ENCODE measurements around the gene ZAP70.
A peak's percentile ranks its signal among the peaks of the same experiment; 100 is the strongest.
"Not testable (repeated sequence)": the region's sequence is repeated elsewhere in the genome, so short reads cannot be mapped to it uniquely, and the experiment has no call there.

The ZAP70 gene

DNA sequence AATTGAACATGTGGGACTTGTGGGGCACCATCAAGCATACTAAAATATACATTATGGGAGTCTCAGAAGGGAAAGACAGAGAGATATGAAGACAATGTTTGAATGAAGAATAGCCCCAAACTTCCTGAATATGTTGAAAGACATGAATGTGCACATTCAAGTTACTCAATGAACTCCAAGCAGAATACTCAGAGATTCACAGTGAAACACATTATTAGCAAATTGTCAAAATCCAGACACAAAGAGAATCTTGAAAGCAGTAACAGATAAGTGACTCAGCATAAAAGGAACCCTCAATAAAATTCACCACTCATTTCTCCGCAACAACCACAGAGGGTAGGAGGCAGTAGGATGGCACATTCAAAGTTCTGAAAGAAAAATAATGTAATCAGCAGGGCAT, 35.1 kb upstream of the ZAP70 start:
- TF ChIP-seq CTCF (IDR thresholded peaks at IDR 0.05; ENCODE audit: low read depth, low read length, missing control alignments), result no peak
- DNase-seq (ENCODE audit: low read depth), result no peak
- H3K4me3 ChIP-seq (ENCODE audit: low read depth, low read length), result no peak overlapping the region

DNA sequence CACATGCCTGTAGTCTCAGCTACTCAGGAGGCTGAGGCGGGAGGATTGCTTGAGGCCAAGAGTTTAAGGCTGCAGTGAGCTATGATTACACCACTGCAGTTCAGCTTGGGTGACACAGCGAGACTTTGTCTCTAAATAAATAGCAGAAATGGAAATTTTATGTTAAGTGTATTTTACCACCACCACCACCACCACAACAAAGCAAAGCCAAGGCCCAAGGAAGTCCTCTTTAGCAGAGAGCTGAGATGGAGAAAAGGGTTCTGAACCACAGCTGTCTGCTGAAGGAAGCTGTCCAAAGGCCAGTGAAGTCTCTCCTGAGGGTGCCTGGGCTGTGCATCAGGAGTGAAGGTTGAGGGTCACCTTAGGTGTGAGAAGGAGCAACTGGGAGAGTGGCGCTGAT, 26.1 kb upstream of the ZAP70 start:
- DNase-seq (ENCODE audit: low read depth), result not testable (repeated sequence)

DNA sequence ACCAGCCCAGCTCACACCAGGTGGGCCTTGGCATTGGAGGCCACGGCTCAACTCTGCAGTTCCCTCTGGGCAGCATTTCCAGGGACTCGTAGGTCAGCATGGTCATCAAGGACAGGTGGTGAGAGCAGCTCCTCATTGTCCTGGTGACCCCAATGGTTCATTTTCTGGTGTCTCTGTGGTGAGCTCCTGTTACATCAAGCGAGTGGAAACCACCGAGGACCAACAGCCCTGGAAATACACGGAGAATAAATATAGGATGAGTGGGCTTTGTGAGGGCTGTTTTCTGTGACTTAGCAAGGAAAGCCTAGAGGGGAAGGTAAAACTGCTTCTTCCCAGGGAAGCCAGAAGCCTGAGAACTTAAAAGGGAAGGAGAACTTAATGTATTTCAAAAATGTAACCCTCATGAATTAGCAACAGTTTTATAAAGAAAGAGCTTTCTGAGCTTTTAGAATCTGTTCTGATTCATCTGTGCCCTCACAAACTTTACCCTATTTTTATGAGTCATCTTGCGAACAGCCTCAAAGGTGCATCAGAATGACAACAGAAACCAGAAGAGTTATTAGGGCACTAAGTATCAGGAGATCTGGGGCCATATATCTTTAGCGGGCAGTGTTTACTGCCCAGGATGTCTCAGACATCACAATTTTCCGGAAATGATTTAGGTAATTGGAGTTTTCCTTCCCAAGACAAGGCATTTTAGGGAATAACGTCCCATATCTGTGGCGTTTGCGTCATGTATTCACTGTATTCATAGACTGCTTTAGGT, 25.1 kb upstream of the ZAP70 start:
- H3K4me3 ChIP-seq (ENCODE audit: low read depth, low read length), result no peak overlapping the region
- no peak for TF ChIP-seq CTCF (IDR thresholded peaks at IDR 0.05; ENCODE audit: low read depth, low read length, missing control alignments)
- no peak for DNase-seq (ENCODE audit: low read depth)

More for the DNA sequence above, 26.1 kb upstream of the ZAP70 start:
- not testable (repeated sequence) for H3K4me3 ChIP-seq (ENCODE audit: low read depth, low read length)

GRCh38 chr2:97691166-97691565, 22.2 kb upstream of the ZAP70 start:
- H3K4me3 ChIP-seq (ENCODE audit: low read depth, low read length), result no peak overlapping the region
- TF ChIP-seq CTCF (IDR thresholded peaks at IDR 0.05; ENCODE audit: low read depth, low read length, missing control alignments), result no peak
- DNase-seq (ENCODE audit: low read depth), result no peak

GRCh38 chr2:97693476-97693875, 19.9 kb upstream of the ZAP70 start:
- no peak overlapping the region for H3K4me3 ChIP-seq (ENCODE audit: low read depth, low read length)
- no peak for TF ChIP-seq CTCF (IDR thresholded peaks at IDR 0.05; ENCODE audit: low read depth, low read length, missing control alignments)
- DNase-seq (ENCODE audit: low read depth), result no peak

DNA sequence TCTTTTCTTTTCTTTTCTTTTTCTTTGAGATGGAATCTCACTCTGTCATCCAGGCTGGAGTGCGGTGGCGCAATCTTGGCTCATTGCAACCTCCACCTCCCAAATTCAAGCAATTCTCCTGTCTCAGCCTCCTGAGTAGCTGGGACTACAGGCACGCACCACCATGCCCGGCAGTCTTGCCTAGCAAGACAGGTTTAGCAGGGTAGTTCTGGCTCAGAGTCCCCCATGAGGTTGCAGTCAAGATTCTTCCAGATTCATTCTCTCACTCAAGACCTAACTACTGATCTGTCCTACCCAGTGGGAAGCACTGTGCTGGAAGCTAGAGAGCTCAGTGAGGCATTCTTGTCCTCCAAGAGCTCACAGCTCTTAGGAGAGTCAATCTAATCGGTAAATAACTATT, 17.6 kb upstream of the ZAP70 start:
- no peak for DNase-seq (ENCODE audit: low read depth)
- no peak overlapping the region for H3K4me3 ChIP-seq (ENCODE audit: low read depth, low read length)
- TF ChIP-seq CTCF (IDR thresholded peaks at IDR 0.05; ENCODE audit: low read depth, low read length, missing control alignments), result no peak

DNA sequence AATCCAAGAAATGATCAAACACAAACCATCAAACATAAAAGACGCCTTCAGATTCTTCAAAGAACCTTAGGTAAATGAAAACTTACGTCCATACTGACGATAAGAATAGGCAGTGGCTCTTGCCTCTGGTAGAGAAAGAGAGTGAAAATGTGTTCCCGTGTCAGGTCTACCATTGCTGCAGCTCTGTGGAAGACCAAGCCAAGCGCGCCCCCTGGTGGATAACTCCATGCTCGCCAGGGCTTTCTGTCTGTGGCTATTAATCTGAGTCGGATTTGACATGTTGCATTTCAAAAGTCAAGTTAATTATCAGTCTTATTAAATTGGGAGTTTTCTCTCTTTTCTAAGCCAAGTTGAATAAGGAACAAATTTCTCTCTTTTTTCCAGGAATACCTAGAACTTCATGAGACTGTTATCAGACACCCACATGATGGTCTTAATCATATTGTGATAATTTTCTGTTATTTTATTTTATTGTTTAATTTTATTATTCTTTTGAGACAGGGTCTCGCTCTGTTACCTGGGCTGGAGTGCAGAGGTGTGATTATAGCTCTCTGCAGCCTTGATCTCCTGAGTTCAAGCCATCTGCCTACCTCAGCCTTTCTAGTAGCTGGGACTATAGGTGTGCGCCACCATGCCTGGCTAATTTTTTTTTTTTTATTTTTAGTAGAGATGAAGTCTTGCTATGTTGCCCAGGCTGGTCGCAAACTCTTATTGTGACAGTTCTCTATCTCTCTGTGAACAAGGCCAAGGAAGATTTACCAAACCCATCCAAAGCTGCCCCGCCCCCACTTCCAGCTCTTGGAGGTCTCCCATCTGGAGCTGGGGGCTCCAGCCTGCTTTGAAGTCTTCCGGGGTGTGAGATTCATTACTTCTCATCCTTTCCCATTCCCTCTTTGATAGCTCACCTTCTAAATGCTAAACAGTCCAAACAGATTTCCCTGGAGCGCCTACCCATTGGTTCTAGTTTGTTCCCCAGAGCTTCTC, 15.8 kb upstream of the ZAP70 start:
- DNase-seq (ENCODE audit: low read depth), result peak; percentile 65
- H3K4me3 ChIP-seq (ENCODE audit: low read depth, low read length), result no peak overlapping the region
- peak; percentile 82 for TF ChIP-seq CTCF (IDR thresholded peaks at IDR 0.05; ENCODE audit: low read depth, low read length, missing control alignments)
